NCI-H446 (cell line): ENCODE results near the gene FOSL1.
"Not testable (repeated sequence)": the region's sequence is repeated elsewhere in the genome, so short reads cannot be mapped to it uniquely, and the experiment has no call there.

Source experiments
- DNase-seq, 2 experiments: peaks; one replicate each; lab custom pipeline; 2025; lab: John Stamatoyannopoulos, UW

FOSL1 gene

GRCh38 chr11:65896034-65896999, 3.9 kb downstream of the FOSL1 start:
- DNase-seq, result no peak

GRCh38 chr11:65895482-65895981, 4.7 kb downstream of the FOSL1 start:
- DNase-seq, result no peak

GRCh38 chr11:65894034-65894591, 6.1 kb downstream of the FOSL1 start:
- DNase-seq, result no peak

GRCh38 chr11:65892661-65893317, 7.4 kb downstream of the FOSL1 start:
- no peak for DNase-seq

GRCh38 chr11:65892137-65892540, 8.0 kb downstream of the FOSL1 start:
- not testable (repeated sequence) for DNase-seq

DNA sequence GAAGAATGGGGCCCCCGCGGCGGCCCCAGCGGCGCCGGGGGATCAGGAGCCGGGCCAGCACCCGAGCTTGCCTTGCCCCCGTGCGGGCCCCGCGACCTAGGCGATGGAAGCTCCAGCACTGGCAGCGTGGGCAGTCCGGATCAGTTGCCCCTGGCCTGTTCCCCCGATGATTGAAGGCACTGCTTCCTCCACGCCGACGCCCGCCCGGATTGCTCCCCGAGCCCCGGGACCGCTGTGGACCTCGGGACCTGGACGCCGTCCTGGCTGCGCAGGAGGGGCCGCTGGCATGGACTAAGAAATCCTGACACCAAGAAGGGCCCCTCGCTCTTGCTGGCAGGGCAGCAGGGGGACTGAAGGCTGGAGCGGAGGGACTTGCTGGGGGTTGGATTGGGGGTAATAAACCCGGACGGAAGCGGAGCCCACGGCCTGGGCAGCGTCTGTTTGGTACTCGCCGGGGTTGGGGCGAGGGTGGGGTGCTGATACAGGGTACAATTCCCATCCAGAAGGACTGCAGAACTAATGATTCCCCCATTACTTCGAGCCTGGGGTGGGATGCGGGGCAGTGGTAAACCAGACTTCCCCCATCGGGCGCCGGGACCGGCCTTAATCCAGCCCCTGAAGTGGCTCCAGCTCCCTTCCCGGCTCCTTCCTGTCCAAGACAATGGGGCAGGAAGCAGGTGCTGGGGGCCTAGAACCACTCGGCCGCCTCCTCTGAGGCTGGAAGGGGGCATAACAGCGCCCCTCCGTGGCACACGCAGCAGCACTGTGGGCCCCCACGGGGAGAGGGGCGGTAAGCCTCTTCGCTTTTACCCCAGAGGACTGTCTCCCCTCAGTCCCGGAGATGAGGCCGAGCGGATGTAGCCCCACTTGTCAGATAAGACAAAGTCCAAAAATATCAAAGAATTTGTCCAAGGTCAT, 8.7 kb downstream of the FOSL1 start:
- DNase-seq, result no peak

DNA sequence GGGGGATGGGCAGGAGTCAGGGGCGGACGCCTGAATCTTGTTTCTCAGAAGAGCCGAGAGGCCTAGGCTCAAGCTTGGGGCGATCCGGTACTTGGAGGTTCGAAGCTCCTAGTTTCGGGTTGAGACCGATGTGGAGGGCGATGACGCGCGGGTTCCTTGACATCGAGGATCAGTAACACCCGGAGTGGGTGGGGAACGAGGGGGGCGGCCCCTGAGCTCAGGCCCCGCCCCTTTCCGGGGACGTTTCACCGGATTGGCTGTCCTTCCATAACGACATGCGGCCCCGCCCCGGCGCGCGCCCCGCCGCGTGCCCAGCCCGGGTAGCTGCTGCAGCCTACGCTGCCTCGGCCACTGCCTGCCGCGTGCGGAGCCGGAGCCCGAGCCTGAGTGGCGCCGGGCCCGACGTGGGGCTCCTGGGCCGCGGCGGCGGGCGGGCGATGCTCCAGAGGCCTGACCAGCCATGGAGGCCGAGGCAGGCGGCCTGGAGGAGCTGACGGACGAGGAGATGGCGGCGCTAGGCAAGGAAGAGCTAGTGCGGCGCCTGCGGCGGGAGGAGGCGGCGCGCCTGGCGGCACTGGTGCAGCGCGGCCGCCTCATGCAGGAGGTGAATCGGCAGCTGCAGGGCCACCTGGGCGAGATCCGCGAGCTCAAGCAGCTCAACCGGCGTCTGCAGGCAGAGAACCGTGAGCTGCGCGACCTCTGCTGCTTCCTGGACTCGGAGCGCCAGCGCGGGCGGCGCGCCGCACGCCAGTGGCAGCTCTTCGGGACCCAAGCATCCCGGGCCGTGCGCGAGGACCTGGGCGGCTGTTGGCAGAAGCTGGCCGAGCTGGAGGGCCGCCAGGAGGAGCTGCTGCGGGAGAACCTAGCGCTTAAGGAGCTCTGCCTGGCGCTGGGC, 9.6 kb downstream of the FOSL1 start, which contains the start of gene CCDC85B:
CCDC85B (plus strand) TSS at position 350 of the 895 bp plus-strand sequence; CDS start at position 461, 111 bp downstream.
- peak; percentile 93 to 99 for DNase-seq

DNA sequence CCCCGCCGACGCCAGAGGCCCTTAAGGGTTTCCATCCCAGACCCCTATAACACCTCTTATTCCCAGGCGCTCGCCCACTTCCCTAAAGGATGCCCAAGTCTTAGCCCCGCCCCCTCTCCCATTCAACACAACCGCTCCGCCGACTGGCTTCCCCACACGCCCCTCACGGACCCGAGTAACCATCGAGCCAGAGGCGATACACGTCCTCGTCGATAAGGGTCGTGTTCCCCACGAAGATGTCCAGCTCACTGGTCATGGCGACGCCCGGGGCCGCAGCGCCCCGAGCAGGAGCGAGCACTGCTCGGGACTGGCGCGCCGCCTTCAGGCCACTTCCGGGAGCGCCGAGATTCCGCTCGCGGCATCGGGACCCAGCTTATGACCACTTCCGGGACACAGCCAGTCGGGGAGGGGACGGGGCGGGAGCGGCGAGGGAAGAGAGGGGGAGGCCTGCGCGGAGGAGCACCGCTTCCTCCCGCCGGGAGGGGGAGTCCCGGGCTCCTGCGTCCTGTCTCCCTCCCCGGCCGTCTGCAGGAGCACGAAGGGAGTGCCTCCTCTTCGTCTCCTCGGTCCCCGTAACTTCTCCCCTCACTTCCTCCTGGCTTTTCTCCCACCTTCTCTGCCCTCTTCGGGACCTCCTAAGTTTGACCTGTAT, 11.9 kb downstream of the FOSL1 start, which contains the start of gene FIBP:
FIBP (minus strand) TSS at position 309 of the 652 bp plus-strand sequence; CDS start at position 256, 53 bp downstream.
- peak; percentile 95 to 98 for DNase-seq

GRCh38 chr11:65887723-65888162, 12.4 kb downstream of the FOSL1 start:
- DNase-seq, result no peak

DNA sequence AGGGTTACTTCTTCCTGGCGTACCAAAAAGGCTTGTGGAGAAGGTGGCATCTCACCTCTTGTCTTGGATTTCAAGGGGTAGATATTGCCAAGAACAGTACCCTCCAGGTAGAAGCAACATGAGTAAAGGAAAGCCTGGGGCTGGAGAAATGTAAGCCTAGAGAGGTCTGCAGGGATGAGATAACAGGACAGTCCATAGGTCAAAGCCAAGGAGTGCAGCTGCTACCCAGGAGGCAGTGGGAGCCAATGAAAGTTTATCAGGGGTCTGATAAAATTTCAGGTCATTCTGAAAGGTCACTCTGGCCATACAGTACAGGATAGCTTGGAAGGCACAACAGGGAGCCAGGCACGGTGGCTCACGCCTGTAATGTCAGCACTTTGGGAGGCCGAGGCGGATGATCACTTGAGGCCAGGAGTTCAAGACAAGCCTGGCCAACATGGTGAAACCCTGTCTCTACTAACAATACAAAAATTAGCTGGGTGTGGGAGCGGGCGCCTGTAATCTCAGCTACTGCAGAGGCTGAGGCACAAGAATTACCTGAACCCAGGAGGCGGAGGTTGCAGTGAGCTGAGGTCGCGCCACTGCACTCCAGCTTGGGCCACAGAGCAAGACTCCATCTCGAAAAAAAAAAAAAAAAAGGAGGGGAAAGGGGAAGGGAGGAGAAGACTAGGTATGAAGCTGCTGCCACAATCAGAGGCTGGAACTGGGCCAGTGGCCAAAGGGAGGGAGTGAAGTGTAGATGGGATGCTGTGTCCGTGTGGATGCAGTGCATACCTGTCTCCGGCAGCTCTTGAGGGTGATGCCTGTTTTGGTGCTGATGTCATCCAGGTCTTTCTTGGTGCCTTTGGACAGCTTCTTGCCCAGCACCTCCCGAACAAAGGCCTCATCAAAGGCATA, 13.1 kb downstream of the FOSL1 start:
- DNase-seq, result no peak

- no peak for DNase-seq
Observed at GRCh38 chr11:65885808-65886536, 14.2 kb downstream of the FOSL1 start.

DNA sequence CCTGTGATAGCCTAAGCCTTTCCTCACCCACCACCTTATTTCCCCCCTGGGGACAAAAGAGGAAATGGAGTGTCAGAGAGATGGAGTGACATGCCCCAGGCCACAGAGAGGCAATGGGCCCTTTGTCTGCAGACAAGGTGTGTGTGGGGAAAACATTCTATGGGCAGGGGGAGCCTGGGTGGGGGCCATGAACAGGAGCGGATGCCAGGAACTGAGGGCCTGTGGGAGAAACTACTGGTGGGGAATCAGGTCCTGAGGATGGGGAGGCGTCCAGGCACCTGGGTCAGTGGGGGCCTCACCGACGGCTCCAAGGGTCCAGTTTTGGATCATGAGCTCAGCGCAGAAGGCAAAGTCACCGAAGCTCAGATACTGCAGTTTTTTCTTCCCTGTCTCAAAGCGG, 15.0 kb downstream of the FOSL1 start:
- no peak for DNase-seq

- peak; percentile 50 to 69 for DNase-seq
Observed at GRCh38 chr11:65884716-65885092, 15.5 kb downstream of the FOSL1 start.

GRCh38 chr11:65883786-65884715, 16.1 kb downstream of the FOSL1 start:
- DNase-seq, result no peak

DNA sequence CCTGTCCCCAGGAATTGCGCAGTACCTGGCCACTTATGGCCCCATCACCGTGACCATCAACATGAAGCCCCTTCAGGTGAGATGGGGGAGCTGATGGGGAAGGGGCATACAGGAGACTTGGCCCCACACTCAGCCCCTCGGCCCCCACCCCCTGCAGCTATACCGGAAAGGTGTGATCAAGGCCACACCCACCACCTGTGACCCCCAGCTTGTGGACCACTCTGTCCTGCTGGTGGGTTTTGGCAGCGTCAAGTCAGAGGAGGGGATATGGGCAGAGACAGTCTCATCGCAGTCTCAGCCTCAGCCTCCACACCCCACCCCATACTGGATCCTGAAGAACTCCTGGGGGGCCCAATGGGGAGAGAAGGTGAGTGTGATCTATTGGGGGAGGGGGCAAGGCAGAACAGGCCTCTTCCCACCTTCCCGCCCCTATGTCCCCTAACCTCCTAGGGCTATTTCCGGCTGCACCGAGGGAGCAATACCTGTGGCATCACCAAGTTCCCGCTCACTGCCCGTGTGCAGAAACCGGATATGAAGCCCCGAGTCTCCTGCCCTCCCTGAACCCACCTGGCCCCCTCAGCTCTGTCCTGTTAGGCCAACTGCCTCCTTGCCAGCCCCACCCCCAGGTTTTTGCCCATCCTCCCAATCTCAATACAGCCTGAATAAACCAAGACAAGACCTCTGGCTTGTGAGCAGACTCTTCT, 17.0 kb downstream of the FOSL1 start:
- DNase-seq, result no peak
